Measurements from ENCODE around the gene YIF1A.

- TF ChIP-seq CTCF (IDR thresholded peaks at IDR 0.05; ENCODE audit: poor library complexity) (no peak), EZH2 (IDR thresholded peaks at IDR 0.05; ENCODE audit: borderline replicate concordance) (no peak)
These were observed 796 bp upstream of the YIF1A start for GRCh38 chr11:66289548-66290329.

Measured in hepatocyte (in vitro differentiated cells).